Naive B cell (primary cell): Measurements from ENCODE around the gene KANSL3. TPM values are rescaled to one million over a fixed set of nuclear protein-coding genes. Genes with fewer than 3 reads are reported as not detected.
"Not testable (repeated sequence)": the region's sequence is repeated elsewhere in the genome, so short reads cannot be mapped to it uniquely, and the experiment has no call there.

Experiments used
- ATAC-seq, 2 donors: fragments of 150-1000 bp; cut with Tn5 transposase; 2 replicates each; pipeline ENCODE4 v1.10.0; 2021; ENCODE audit warnings: low read depth in 2 of 2, mild to moderate bottlenecking in 2 of 2, moderate library complexity in 2 of 2
- DNase-seq: peaks from one replicate; pipeline ENCODE4 v3.0.0; 2022
- H3K27ac Mint-ChIP-seq, 6 donors: one replicate each; pipeline ENCODE4 v1.8.0; 2020 to 2022; ENCODE audit warnings: mild to moderate bottlenecking in 6 of 6, mixed read lengths in 6 of 6, moderate library complexity in 5 of 6, inconsistent platforms in 2 of 6
- H3K27me3 Mint-ChIP-seq, 3 donors: one replicate each; pipeline ENCODE4 v1.8.0; 2021 to 2022; ENCODE audit warnings: mixed read lengths in 3 of 3, mild to moderate bottlenecking in 1 of 3
- H3K36me3 Mint-ChIP-seq, 2 donors: one replicate each; pipeline ENCODE4 v1.8.0; 2020 to 2022; ENCODE audit warnings: mixed read lengths in 2 of 2, inconsistent platforms in 1 of 2, mild to moderate bottlenecking in 1 of 2
- H3K4me1 Mint-ChIP-seq, 3 donors: one replicate each; pipeline ENCODE4 v1.8.0; 2020 to 2022; ENCODE audit warnings: mixed read lengths in 3 of 3, inconsistent platforms in 1 of 3, mild to moderate bottlenecking in 1 of 3, moderate library complexity in 1 of 3
- H3K4me3 Mint-ChIP-seq, 8 donors: one replicate each; pipeline ENCODE4 v1.8.0; 2020 to 2022; ENCODE audit warnings: mild to moderate bottlenecking in 8 of 8, mixed read lengths in 8 of 8, moderate library complexity in 8 of 8, inconsistent platforms in 2 of 8
- H3K9me3 Mint-ChIP-seq, 7 donors: one replicate each; pipeline ENCODE4 v1.8.0; 2020 to 2022; ENCODE audit warnings: mixed read lengths in 7 of 7, mild to moderate bottlenecking in 5 of 7, inconsistent platforms in 2 of 7, moderate library complexity in 1 of 7
- polyA plus RNA-seq, 6 donors: library from polyadenylated mRNA; unstranded; fragments of 300-500 nt; fragmentation: Illumina TruSeq; gene quantifications; one replicate each; pipeline ENCODE4 v1.2.3, GENCODE V29; 2021; ENCODE audit warnings: low read depth in 6 of 6

Gene KANSL3
- polyA plus RNA-seq, 6 donors from 2014 or later = 1.1 to 15.6 (median 8.0) TPM

DNA sequence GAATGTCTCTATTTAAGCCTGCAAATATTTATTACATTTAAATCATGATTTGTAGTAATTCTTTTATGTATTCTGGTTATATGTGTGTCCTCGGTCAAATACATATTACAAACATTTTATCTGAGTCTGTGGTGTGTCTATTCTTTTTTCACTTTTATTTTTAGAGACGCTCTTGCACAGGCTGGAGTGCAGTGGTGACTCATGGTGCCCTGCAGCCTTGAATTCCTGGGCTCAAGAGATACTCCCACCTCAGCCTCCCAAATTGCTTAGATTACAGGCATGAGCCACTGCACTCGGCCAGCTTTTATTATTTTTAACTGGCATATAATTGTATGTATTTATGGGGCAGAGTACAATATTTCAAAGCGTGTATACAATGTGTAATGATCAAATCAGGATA lies 54.1 kb downstream of the KANSL3 start:
- Mint-ChIP-seq H3K27me3 (no peaks in the 10 kb centered on the region), H3K4me1 (peaks cover 0 to 7% (median 0%) of the 10 kb centered on the region in 3 donors), H3K36me3 (no peaks in the 10 kb centered on the region), H3K9me3 (no peaks in the 10 kb centered on the region), H3K4me3 (no peak overlapping the region), H3K27ac (no peak overlapping the region)
- DNase-seq (no peak), ATAC-seq (no peak)

GRCh38 chr2:96580771-96581170 lies 57.3 kb downstream of the KANSL3 start:
- Mint-ChIP-seq H3K27me3 (no peaks in the 10 kb centered on the region), H3K27ac (no peak overlapping the region), H3K4me3 (no peak overlapping the region), H3K9me3 (no peaks in the 10 kb centered on the region), H3K36me3 (no peaks in the 10 kb centered on the region), H3K4me1 (no peaks in the 10 kb centered on the region)
- DNase-seq (no peak), ATAC-seq (no peak)

GRCh38 chr2:96579422-96579821 lies 58.7 kb downstream of the KANSL3 start:
- Mint-ChIP-seq H3K4me1 (no peaks in the 10 kb centered on the region), H3K27ac (no peak overlapping the region), H3K36me3 (no peaks in the 10 kb centered on the region), H3K4me3 (no peak overlapping the region), H3K27me3 (no peaks in the 10 kb centered on the region), H3K9me3 (no peaks in the 10 kb centered on the region)
- ATAC-seq (no peak), DNase-seq (no peak)

- Mint-ChIP-seq H3K27me3 (no peaks in the 10 kb centered on the region), H3K9me3 (no peaks in the 10 kb centered on the region), H3K36me3 (no peaks in the 10 kb centered on the region), H3K27ac (no peak overlapping the region), H3K4me3 (no peak overlapping the region), H3K4me1 (no peaks in the 10 kb centered on the region)
- DNase-seq (no peak), ATAC-seq (no peak)
These were observed 59.4 kb downstream of the KANSL3 start for GRCh38 chr2:96578731-96579130.

- DNase-seq = no peak
- Mint-ChIP-seq H3K4me3 (no peak overlapping the region), H3K4me1 (no peaks in the 10 kb centered on the region), H3K36me3 (peaks cover 0 to 8% of the 10 kb centered on the region in 2 donors), H3K27ac (no peak overlapping the region), H3K9me3 (no peaks in the 10 kb centered on the region), H3K27me3 (no peaks in the 10 kb centered on the region)
- no peak for ATAC-seq
These were observed 60.6 kb downstream of the KANSL3 start for GRCh38 chr2:96577501-96577900.

DNA sequence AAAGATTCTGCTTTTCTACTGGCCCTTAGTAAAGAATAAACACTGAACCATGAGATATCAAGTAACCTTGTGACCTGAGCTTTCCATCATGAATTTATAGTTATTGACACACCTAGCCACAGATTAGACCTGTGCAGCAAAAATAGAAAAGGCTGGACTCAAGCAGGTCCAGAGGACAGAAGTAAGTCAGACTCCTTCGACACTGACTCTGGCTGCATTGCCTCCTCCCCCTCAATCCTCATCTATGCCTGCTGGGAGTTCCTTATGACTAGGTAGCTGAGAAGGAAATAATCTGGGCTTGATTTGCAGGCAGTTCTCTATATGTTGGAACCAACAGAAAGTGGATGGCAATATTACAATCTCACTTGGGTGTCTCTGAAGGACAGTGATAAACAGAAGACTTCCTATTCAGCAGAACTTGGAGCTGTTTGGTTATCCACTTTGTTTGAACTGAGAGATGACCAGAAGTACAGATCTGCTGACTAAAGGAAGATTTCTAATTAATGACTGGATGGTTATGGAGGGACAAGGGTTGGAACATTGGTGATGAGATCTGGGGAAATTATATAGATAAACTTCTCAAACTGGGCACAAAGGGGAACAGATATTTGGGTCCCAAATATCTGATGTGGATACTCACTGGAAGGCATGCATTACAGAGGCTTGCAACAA lies 62.2 kb downstream of the KANSL3 start:
- Mint-ChIP-seq H3K4me1 (no peaks in the 10 kb centered on the region), H3K27me3 (no peaks in the 10 kb centered on the region), H3K4me3 (no peak overlapping the region), H3K9me3 (no peaks in the 10 kb centered on the region), H3K27ac (no peak overlapping the region), H3K36me3 (peaks cover 0 to 8% of the 10 kb centered on the region in 2 donors)
- ATAC-seq (no peak), DNase-seq (no peak)

DNA sequence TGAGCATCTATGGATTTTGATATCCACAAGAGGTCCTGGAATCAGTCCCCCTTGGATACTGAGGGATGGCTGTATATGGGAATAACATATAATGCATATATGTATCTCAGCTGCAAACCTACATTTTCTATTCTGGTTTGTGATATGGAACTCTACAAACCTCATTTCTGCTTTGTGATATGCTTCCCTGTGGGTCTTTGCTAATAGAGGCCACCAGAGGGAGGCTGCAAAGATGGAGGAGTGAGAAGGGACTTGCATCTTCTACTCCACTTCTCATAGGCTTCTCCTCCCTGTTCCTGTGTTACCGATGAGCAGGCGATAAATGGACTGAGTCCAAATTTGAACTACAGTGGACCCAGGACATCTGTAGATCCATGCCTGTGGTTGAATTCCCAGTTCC lies 63.7 kb downstream of the KANSL3 start:
- no peaks in the 10 kb centered on the region for H3K9me3 Mint-ChIP-seq
- no peaks in the 10 kb centered on the region for H3K27me3 Mint-ChIP-seq
- peaks cover 0 to 8% of the 10 kb centered on the region in 2 donors for H3K36me3 Mint-ChIP-seq
- H3K27ac Mint-ChIP-seq = no peak overlapping the region
- H3K4me1 Mint-ChIP-seq = no peaks in the 10 kb centered on the region
- H3K4me3 Mint-ChIP-seq = no peak overlapping the region
- ATAC-seq (no peak), DNase-seq (no peak)

- Mint-ChIP-seq H3K9me3 (no peaks in the 10 kb centered on the region), H3K27ac (no peak overlapping the region), H3K36me3 (peaks cover 0 to 5% of the 10 kb centered on the region in 2 donors), H3K4me1 (no peaks in the 10 kb centered on the region), H3K4me3 (no peak overlapping the region), H3K27me3 (no peaks in the 10 kb centered on the region)
- no peak for DNase-seq
- ATAC-seq = no peak
These were observed 70.0 kb downstream of the KANSL3 start for GRCh38 chr2:96568094-96568493.

- no peaks in the 10 kb centered on the region for H3K36me3 Mint-ChIP-seq
- no peaks in the 10 kb centered on the region for H3K4me1 Mint-ChIP-seq
- H3K9me3 Mint-ChIP-seq = peaks cover 0 to 4% (median 0%) of the 10 kb centered on the region in 7 donors
- no peaks in the 10 kb centered on the region for H3K27me3 Mint-ChIP-seq
- H3K4me3 Mint-ChIP-seq = peak overlapping the region in 1 of 8 donors; percentile 15
- H3K27ac Mint-ChIP-seq = no peak overlapping the region
- ATAC-seq (no peak), DNase-seq (no peak)
These were observed 73.0 kb downstream of the KANSL3 start for GRCh38 chr2:96565111-96565510.

DNA sequence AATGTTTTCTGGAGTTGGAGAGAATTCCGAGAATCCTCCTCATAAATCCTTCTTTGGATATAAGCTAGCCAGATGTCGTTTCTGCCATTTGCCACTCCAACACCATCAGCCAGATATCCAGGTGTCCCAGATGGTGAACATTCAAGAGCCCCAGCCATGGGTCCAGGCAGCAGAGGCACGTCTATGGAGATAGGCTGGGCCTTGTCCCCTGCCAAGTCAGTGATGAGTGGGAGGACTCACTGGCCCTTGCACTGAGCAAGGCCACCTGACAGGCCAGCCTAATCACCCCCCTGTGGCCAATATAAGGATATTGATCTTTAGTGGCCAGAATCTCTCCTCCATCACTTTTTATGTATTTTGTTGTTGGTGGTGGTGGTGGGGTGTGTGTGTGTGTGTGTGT lies 73.5 kb downstream of the KANSL3 start:
- no peak overlapping the region for H3K4me3 Mint-ChIP-seq
- no peaks in the 10 kb centered on the region for H3K27me3 Mint-ChIP-seq
- peaks cover 0 to 4% (median 0%) of the 10 kb centered on the region in 7 donors for H3K9me3 Mint-ChIP-seq
- no peaks in the 10 kb centered on the region for H3K36me3 Mint-ChIP-seq
- no peak for DNase-seq
- H3K4me1 Mint-ChIP-seq = no peaks in the 10 kb centered on the region
- no peak overlapping the region for H3K27ac Mint-ChIP-seq
- no peak for ATAC-seq

DNA sequence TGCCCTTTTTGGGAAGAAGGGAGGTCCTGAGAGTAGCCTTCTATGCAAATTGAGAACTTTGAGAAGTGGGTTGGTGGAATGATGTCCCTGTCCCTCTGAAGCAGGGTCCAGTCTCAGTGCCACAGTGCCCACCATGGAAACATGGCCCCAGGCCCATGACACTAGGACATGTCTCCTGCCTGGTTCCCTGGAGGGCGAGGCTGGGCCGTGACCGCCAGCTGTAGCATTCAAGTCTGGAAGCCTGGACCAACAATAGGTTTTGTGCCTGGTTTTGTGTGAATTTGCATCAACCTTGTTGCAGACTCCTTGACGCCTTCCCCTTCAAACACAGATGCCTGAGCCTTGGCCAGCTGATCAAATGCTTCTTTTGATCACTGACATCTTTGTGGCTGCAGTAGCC lies 74.1 kb downstream of the KANSL3 start:
- no peak for ATAC-seq
- Mint-ChIP-seq H3K9me3 (peaks cover 0 to 4% (median 0%) of the 10 kb centered on the region in 7 donors), H3K4me3 (no peak overlapping the region), H3K4me1 (no peaks in the 10 kb centered on the region), H3K36me3 (no peaks in the 10 kb centered on the region), H3K27ac (no peak overlapping the region), H3K27me3 (no peaks in the 10 kb centered on the region)
- DNase-seq = no peak

GRCh38 chr2:96558485-96558884 lies 79.6 kb downstream of the KANSL3 start:
- Mint-ChIP-seq H3K9me3 (peaks cover 0 to 4% (median 0%) of the 10 kb centered on the region in 7 donors), H3K4me3 (no peak overlapping the region), H3K27ac (peak overlapping the region in 1 of 6 donors; percentile 90), H3K27me3 (no peaks in the 10 kb centered on the region), H3K36me3 (no peaks in the 10 kb centered on the region), H3K4me1 (peaks cover 0 to 16% (median 0%) of the 10 kb centered on the region in 3 donors)
- no peak for DNase-seq
- no peak for ATAC-seq

GRCh38 chr2:96558061-96558460 lies 80.1 kb downstream of the KANSL3 start:
- H3K27me3 Mint-ChIP-seq = no peaks in the 10 kb centered on the region
- DNase-seq (no peak), ATAC-seq (no peak)
- no peak overlapping the region for H3K4me3 Mint-ChIP-seq
- H3K27ac Mint-ChIP-seq = peak overlapping the region in 1 of 6 donors; percentile 90
- H3K36me3 Mint-ChIP-seq = no peaks in the 10 kb centered on the region
- peaks cover 0 to 19% (median 0%) of the 10 kb centered on the region in 3 donors for H3K4me1 Mint-ChIP-seq
- H3K9me3 Mint-ChIP-seq = peaks cover 0 to 4% (median 0%) of the 10 kb centered on the region in 7 donors

- not testable (repeated sequence) for DNase-seq, H3K27ac Mint-ChIP-seq, H3K36me3 Mint-ChIP-seq, H3K27me3 Mint-ChIP-seq, H3K4me3 Mint-ChIP-seq, ATAC-seq, H3K9me3 Mint-ChIP-seq
- peaks cover 0 to 19% (median 0%) of the 10 kb centered on the region in 3 donors for H3K4me1 Mint-ChIP-seq
These were observed 80.7 kb downstream of the KANSL3 start for GRCh38 chr2:96557421-96557820.
